ENCODE data around the gene LLGL1. TPM values are rescaled to one million over a fixed set of nuclear protein-coding genes. Genes with fewer than 3 reads are reported as not detected.
A peak's percentile ranks its signal among the peaks of the same experiment; 100 is the strongest.

The LLGL1 gene
- total and polyA plus RNA-seq, 2 donors (not counting 3 experiments of a cell fraction or from before 2014, with no cell fraction given): 34.9 to 47.1 TPM

DNA sequence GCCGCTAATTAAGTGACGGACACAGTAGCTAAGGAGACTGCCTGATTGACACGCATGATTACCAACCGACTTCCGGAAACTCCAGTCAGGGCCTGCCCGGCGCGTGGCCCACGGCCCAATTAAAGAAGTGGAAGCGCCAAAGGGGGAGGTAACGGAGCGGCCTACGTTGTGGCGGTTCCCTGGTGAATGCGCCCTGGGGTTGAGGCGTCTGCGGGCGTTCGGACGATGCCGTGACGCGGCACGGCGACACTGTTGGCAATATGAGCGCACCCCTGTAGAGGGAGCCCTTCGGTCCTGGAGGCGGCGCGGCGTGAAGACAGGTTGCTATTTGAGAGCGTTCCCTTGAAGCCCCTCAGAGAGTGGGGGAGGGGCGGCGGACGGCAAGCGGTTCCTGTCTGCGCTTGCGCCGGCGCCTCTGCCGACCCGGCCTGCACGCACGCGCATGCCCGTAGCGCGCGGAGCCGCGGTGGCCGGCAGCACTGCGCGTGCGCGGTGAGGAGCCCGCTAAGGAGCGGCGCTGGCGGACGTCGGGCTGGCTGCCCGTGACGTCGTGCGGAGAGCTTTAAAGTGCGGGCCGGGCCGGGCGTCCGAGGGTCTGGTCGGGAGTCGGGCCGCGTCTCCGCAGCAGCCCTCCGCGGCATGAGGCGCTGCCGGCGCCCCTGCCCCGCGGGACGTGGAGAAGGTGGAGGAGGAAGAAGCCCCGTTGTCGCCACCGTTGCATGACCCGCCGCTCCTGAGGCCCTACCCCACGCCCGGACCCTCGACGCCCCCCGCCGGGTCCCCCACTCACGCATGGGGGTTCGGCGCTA is 41.9 kb upstream of the LLGL1 start, which contains the start of gene ALKBH5:
ALKBH5 (plus strand) TSS at position 495 of the 809 bp plus-strand sequence. CDS start 416 bp downstream, outside the sequence.
- ChIA-PET POLR2A (interaction anchor here (0.6 to 2.4 kb wide), 5 partner anchors 13 to 30 kb away, joined by 3 to 8 read pairs (median 5); no protein-coding TSS in a partner anchor), CTCF (interaction anchor here (0.5 to 3.4 kb wide), 14 partner anchors 10 to 89 kb away, joined by 3 to 16 read pairs (median 4); no protein-coding TSS in a partner anchor)
- no peaks in the 10 kb centered on the region for H3K9me3 ChIP-seq (replicated peaks; ENCODE audit: control insufficient read depth, insufficient read depth, low read length)
- no peaks in the 10 kb centered on the region for H3K27me3 ChIP-seq (ENCODE audit: control insufficient read depth in 2 of 2, insufficient read depth in 2 of 2, low read length in 2 of 2)
- DNase-seq (ENCODE audit: low read depth, low spot score) (peak; percentile 99), FAIRE-seq (peak; percentile 100)
- peak within 1 kb of the TSS; percentile 79 to 94 (median 80) for H3K4me3 ChIP-seq (replicated peaks in 1 of 3; ENCODE audit: insufficient read depth in 1 of 3, low read depth in 1 of 3, low read length in 3 of 3)
- H2AFZ ChIP-seq (ENCODE audit: low read depth, low read length): peak within 1 kb of the TSS; percentile 74
- dilution Hi-C loops (cut with MboI; ENCODE audit: extremely low pct_ligation_motif_present, low sequenced_read_pairs): no loop called here
- H3K79me2 ChIP-seq (ENCODE audit: control insufficient read depth, insufficient read depth, low read length): peaks cover 47% of the 10 kb centered on the region
- H3K9me1 ChIP-seq (replicated peaks; ENCODE audit: control insufficient read depth, extremely low read depth, insufficient read depth, low read length): no peaks in the 10 kb centered on the region
- no TSS peak for BruUV-seq (replicated peaks)
- H3K36me3 ChIP-seq (ENCODE audit: control insufficient read depth in 2 of 2, extremely low read depth in 1 of 2, insufficient read depth in 2 of 2, low read length in 2 of 2): no peaks in the 10 kb centered on the region
- H3K4me1 ChIP-seq (ENCODE audit: control insufficient read depth, extremely low read depth, insufficient read depth, low read length): peaks cover 44% of the 10 kb centered on the region
- peak within 1 kb of the TSS; percentile 86 for H3K9ac ChIP-seq (replicated peaks; ENCODE audit: extremely low read depth, insufficient read depth, low read length)
- TF ChIP-seq, protein P1, sequence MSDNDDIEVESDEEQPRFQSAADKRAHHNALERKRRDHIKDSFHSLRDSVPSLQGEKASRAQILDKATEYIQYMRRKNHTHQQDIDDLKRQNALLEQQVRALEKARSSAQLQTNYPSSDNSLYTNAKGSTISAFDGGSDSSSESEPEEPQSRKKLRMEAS (IDR thresholded peaks at IDR 0.05; ENCODE audit: insufficient read depth, insufficient read length): peak; percentile 33
- TF ChIP-seq GATA2 (IDR thresholded peaks at IDR 0.05; ENCODE audit: insufficient read depth, insufficient read length, low read depth, low read length) (no peak), FOS (IDR thresholded peaks at IDR 0.05; ENCODE audit: borderline replicate concordance, insufficient read depth, low read length) (no peak), POLR2A (IDR thresholded peaks at IDR 0.05; ENCODE audit: low read depth, low read length) (peak; percentile 23), POLR2AphosphoS5 (IDR thresholded peaks at IDR 0.05; ENCODE audit: insufficient read depth, low read depth, low read length) (peak; percentile 60), MYC (IDR thresholded peaks at IDR 0.05; ENCODE audit: low read depth, low read length) (no peak)
- TF ChIP-seq, protein P2, sequence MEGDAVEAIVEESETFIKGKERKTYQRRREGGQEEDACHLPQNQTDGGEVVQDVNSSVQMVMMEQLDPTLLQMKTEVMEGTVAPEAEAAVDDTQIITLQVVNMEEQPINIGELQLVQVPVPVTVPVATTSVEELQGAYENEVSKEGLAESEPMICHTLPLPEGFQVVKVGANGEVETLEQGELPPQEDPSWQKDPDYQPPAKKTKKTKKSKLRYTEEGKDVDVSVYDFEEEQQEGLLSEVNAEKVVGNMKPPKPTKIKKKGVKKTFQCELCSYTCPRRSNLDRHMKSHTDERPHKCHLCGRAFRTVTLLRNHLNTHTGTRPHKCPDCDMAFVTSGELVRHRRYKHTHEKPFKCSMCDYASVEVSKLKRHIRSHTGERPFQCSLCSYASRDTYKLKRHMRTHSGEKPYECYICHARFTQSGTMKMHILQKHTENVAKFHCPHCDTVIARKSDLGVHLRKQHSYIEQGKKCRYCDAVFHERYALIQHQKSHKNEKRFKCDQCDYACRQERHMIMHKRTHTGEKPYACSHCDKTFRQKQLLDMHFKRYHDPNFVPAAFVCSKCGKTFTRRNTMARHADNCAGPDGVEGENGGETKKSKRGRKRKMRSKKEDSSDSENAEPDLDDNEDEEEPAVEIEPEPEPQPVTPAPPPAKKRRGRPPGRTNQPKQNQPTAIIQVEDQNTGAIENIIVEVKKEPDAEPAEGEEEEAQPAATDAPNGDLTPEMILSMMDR (IDR thresholded peaks at IDR 0.05; ENCODE audit: extremely low read depth in 1 of 2, insufficient read depth in 1 of 2, low read depth in 1 of 2, low read length in 2 of 2): peak; percentile 25 to 30
- peak within 1 kb of the TSS; percentile 93 for H3K4me2 ChIP-seq (ENCODE audit: insufficient read depth, low read length)
- no peaks in the 10 kb centered on the region for H4K20me1 ChIP-seq (replicated peaks; ENCODE audit: control insufficient read depth, extremely low read depth, insufficient read depth, low read length)
- intact Hi-C loops (cut with micrococcal nuclease): loop anchor here (1.0 kb wide), 1 partner anchor 42 kb away; no protein-coding TSS in a partner anchor
- H3K27ac ChIP-seq (ENCODE audit: insufficient read depth, low read depth, low read length): peak within 1 kb of the TSS; percentile 86
